Retina (tissue), 1 donor: ENCODE results near the gene PSPH.

Experiments
- DNase-seq: peaks from one replicate; pipeline ENCODE4 v3.0.0-alpha.2; 2016

Gene PSPH

GRCh38 chr7:55996856-55997500 lies 54.3 kb downstream of the PSPH start:
- no peak for DNase-seq

GRCh38 chr7:55992346-55992745 lies 58.9 kb downstream of the PSPH start:
- no peak for DNase-seq

- DNase-seq = no peak
Observed at GRCh38 chr7:55983537-55983936, 67.7 kb downstream of the PSPH start.

GRCh38 chr7:55980266-55980665 lies 71.0 kb downstream of the PSPH start:
- no peak for DNase-seq

GRCh38 chr7:55977831-55978230 lies 73.4 kb downstream of the PSPH start:
- DNase-seq = no peak

GRCh38 chr7:55975988-55976633 lies 75.1 kb downstream of the PSPH start:
- DNase-seq = no peak

- DNase-seq = no peak
Observed at GRCh38 chr7:55973747-55974250, 77.4 kb downstream of the PSPH start.

GRCh38 chr7:55970978-55971377 lies 80.3 kb downstream of the PSPH start:
- no peak for DNase-seq

- DNase-seq = no peak
Observed at GRCh38 chr7:55970561-55970960, 80.7 kb downstream of the PSPH start.

- DNase-seq = no peak
Observed at GRCh38 chr7:55969391-55969790, 81.9 kb downstream of the PSPH start.

- no peak for DNase-seq
Observed at GRCh38 chr7:55966851-55967250, 84.4 kb downstream of the PSPH start.

- no peak for DNase-seq
Observed at GRCh38 chr7:55965805-55966421, 85.3 kb downstream of the PSPH start.

- peak; percentile 74 for DNase-seq
Observed at GRCh38 chr7:55965100-55965470, 86.2 kb downstream of the PSPH start.

- DNase-seq = peak; percentile 69
Observed at GRCh38 chr7:55964261-55965099, 86.8 kb downstream of the PSPH start, which contains the start of gene NIPSNAP2. Gene NIPSNAP2, plus strand, starts transcription at chr7:55964585. Its CDS starts 25 bp downstream, at chr7:55964610.

- DNase-seq = no peak
Observed at GRCh38 chr7:55963584-55964168, 87.6 kb downstream of the PSPH start.

GRCh38 chr7:55962014-55962413 lies 89.2 kb downstream of the PSPH start:
- DNase-seq = no peak
